DMS153 treated with DMSO at 0.1 percent for 48 hours (cell line): ENCODE measurements around the gene CHST11.

ENCODE experiments used
- DNase-seq: peaks from one replicate; lab custom pipeline; 2025; ENCODE audit not compliant: unreplicated experiment; lab: John Stamatoyannopoulos, UW

The CHST11 gene

DNA sequence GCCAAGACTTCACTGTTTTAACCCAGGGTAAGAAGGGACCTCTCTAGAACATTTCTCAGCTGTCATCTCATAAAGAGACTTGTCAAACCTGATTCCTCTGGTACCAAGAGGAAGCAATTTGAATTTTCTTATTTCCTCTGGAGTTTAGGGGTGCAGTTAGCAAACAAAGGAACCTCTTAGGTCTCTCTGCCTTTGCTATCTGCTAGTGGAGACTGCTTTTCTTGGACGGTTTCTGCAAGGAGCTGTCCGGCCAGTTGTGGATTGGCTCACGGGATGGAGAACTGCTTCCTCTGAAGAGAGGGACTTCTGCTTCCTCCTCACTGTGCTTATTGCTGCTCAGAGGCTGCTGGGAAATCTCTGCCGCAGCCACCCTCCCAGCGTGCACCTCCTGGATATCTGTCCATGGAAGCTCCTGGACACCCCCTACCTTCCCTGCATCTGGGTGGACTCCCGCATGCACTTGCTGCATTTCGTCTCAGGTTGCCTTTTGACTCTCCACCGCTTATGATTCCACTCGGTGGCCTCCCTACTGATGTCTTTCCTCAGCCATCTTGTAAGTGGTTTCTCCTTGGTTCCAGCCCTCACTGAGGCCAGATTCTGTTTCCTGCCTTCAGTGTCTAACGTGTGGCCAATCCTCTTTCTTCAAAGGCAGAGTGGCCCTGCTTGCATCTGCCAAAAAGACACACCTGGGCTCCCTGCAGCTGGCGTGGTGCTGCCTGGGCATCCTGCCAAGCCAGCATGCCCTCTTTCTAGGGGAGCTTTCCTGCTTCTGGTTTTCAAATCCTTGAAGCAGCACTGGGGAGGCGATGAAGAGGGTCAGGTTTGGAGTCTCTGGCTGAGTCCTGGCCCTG is 187.3 kb downstream of the CHST11 start:
- DNase-seq = peak; percentile 51

DNA sequence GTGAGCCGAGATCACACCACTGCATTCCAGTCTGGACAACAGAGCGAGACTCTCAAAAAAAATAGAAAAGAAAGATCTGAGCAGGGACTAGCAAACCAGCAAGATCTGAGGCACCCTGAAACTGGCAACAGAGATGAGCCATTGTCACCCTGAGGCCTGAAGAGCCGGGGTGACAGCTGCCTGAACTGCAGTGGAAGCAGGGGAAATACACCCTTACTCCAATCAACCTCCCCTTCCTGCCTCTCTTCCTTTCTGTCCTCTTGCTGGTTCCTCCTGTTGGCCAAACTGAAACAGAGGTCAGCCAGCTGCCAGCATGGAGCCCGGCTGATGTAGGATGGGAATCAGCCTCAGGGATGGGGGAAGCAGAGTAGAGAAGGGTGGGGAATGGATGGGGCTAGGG is 192.0 kb downstream of the CHST11 start:
- no peak for DNase-seq

DNA sequence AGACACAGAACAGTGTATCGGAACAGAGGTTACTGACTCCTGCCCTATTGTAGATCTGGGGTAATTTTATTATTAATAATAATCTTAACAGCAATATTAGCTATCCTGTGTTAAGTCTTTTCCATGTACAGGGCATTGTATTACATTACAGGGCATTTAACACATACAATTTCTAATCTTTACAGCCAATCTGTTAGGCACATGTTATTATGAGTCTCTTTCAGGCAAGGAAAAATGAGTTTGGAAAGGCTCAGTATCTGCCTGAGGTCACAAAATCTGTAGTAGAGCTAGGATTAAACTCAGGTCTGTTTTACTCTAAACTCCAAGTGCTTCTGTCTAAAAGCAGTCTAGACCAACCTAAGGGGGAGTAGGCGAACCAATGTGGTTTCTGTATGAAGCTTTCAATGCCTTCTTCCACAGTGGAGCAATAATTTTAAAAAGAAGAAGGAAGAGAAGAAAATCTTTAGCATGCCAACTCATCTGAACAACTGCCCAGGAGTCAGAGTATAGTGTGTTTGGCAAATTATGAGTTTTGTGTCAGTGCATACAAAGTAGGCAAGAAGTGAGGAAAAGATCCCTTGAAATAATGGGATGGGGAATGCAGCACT is 192.6 kb downstream of the CHST11 start:
- DNase-seq = no peak

GRCh38 chr12:104649921-104650320 is 193.2 kb downstream of the CHST11 start:
- DNase-seq = no peak

- DNase-seq = no peak
Observed at GRCh38 chr12:104650541-104650940, 193.8 kb downstream of the CHST11 start.

DNA sequence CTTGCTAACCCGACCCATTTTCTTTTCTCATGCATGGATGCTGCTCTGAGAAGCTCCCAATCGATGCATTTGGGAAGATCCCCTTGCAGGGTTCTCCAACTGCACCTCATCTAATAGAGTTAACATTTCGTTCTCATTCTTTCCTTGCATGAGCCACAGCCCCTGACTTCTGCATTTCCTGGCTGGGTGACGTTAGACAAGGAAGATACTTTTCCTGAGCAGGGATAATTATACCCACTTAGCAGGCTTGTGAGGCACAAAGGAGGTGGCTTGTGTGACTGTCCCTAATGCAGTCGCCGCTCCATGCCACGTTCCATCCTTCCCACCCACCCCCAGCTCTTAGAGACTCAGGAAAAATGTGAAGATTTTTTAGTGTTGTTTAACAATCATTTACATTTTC is 195.1 kb downstream of the CHST11 start:
- no peak for DNase-seq

DNA sequence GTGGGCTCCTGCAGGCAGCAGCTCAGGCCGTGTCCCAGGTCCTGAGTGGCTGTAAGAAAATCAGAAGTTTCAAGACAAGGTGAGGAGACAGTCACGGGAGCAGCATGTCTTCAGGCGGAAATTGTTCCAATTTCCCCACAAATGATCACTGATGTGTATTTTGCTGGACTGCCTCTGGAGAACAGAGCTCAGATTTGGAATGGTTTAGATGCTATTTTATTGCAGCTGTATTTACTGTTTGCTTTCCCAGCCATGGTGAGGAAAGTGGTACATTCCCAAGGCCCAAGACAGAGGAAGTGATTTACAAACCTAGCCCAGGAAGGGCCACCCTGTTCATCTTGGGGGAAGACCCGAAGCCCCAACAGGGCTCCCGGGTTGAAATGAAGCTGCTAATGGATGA is 195.6 kb downstream of the CHST11 start:
- DNase-seq = no peak

- no peak for DNase-seq
Observed at GRCh38 chr12:104652910-104653309, 196.2 kb downstream of the CHST11 start.

GRCh38 chr12:104653730-104654664 is 197.2 kb downstream of the CHST11 start:
- DNase-seq = no peak

- no peak for DNase-seq
Observed at GRCh38 chr12:104654665-104655609, 198.2 kb downstream of the CHST11 start.

DNA sequence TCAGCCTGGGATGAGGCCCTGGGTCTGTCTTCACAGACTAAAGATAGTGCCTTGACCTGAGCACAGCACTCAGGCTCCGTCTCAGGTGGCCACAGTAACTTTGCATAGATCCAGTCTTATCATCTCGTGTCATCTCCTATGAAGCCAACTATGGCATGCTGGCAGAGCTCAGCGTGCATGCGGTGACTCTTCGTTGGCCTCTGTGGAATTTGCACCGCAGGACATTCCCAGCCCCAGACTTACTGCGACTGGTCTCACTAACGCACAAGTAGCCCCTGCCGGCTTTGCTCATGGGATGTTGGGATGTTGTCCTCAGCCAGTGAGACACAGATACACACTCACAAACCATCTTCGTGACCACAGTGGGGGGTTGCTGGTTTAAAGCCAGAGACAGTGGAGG is 199.6 kb downstream of the CHST11 start:
- no peak for DNase-seq

GRCh38 chr12:104656921-104657320 is 200.2 kb downstream of the CHST11 start:
- DNase-seq = no peak

- no peak for DNase-seq
Observed at GRCh38 chr12:104657726-104658484, 201.2 kb downstream of the CHST11 start.

DNA sequence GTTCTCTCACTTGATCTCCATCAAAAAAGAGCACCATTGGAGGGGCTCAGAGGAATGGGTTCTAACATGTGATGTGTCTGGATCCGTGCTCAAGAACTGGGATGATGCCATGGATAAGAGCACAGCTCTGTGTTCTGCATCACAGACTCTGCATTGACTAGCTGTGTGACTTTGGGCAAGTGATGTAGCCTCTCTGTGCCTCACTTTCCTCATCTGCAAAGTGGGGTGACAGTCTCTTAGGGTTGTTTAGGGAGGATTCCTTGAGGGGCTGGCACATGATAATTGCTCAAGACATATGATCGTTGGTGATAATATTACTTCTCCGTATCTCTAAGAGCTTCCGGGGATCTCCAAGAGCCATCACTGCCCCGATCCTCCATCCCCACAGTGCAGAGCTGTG is 202.3 kb downstream of the CHST11 start:
- DNase-seq = no peak

DNA sequence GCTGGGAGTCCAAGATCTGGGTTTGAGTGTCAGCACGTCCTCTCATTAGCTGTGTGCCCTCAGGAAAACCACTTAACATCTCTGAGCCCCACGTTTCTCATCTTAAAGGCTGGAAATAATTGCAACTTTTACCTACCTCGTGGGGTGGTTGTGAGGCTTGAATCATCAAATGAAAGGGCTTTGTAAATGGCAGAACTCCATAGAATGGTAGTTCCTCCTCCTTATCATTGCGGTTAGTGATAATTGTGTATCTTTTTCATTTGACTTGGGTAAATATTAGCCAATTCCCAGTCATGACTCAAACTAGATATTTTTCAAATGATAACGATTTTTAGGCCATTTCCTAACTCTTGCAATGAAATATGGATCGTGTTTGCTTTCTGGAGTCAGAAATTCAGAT is 205.5 kb downstream of the CHST11 start:
- no peak for DNase-seq

DNA sequence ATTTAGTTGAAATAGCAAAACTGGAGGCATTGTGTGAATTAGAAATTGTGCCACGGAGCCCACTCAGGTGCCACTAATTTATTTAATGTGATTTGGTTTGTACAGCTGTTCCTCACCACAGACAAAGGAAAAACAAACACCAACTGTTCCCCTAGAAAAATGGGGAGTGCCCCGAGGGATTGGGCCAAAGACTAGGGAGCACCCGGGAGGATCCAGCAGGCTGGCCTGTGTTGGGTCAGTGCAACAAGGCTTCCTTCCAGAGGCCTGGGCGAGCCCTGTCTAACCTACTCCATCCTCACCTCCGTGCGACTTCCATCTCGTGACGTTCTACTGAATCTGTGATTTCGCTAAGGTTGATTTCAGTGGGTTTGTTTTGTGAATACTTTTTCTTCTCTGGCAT is 206.2 kb downstream of the CHST11 start:
- no peak for DNase-seq

- no peak for DNase-seq
Observed at GRCh38 chr12:104664351-104664750, 207.6 kb downstream of the CHST11 start.

DNA sequence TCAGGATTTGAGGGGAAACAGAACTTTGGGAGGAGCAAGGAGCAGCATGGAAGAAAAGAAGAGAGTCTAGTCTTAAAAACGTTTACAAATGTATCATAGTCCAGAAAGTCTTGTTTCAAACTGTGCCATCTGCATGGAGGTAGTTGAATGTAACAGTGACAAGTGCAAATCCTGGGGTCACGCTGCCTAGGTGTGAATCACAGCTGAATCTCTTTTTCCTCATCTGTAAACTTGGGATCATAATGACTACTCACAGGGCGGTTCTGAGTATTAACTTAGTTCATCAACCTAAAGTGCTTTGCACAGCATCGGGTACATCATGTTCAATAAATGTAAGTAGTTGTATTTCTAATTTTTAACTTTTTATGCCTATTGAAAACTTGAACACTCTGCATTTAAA is 208.5 kb downstream of the CHST11 start:
- no peak for DNase-seq

DNA sequence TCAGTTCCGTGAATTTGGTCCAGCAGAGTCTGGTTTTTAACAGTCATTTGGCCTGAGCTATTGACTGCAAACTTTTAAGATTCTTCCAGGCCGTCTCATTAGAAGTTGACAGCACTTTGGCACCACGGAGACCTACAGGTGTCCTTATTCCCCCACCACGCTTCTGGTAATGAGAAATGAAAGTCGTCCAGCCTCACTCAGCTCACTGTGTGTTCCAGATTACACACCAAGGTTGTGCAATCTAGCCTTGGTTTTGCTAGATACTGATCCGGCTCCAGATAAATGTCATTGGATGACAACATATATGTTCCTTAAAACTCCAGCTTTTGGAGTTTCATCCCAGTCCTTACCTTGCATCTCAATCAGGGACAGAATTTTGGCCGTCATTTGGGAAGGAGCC is 210.4 kb downstream of the CHST11 start:
- no peak for DNase-seq

- no peak for DNase-seq
Observed at GRCh38 chr12:104668274-104668718, 211.5 kb downstream of the CHST11 start.
